Memory B cell (primary cell): Measurements from ENCODE around the gene NETO2.
A peak's percentile ranks its signal among the peaks of the same experiment; 100 is the strongest.

ENCODE experiments used
- ATAC-seq: fragments of 150-1000 bp; cut with Tn5 transposase; 2 replicates; pipeline ENCODE4 v1.10.0; 2021; ENCODE audit warnings: low read depth, mild to moderate bottlenecking, moderate library complexity
- DNase-seq, 2 donors: peaks; one replicate each; pipeline ENCODE4 v3.0.0; 2022; ENCODE audit warnings: low spot score in 2 of 2
- H3K27ac Mint-ChIP-seq: one replicate; pipeline ENCODE4 v1.8.0; 2022; ENCODE audit warnings: mild to moderate bottlenecking, moderate library complexity, mixed read lengths
- H3K27me3 Mint-ChIP-seq: one replicate; pipeline ENCODE4 v1.8.0; 2022; ENCODE audit warnings: mixed read lengths
- H3K36me3 Mint-ChIP-seq: one replicate; pipeline ENCODE4 v1.8.0; 2022; ENCODE audit warnings: mild to moderate bottlenecking, mixed read lengths
- H3K4me1 Mint-ChIP-seq: one replicate; pipeline ENCODE4 v1.8.0; 2022; ENCODE audit warnings: mixed read lengths
- H3K4me3 Mint-ChIP-seq: one replicate; pipeline ENCODE4 v1.8.0; 2022; ENCODE audit warnings: mild to moderate bottlenecking, moderate library complexity, mixed read lengths
- H3K9me3 Mint-ChIP-seq: one replicate; pipeline ENCODE4 v1.8.0; 2022; ENCODE audit warnings: mixed read lengths

The NETO2 gene

DNA sequence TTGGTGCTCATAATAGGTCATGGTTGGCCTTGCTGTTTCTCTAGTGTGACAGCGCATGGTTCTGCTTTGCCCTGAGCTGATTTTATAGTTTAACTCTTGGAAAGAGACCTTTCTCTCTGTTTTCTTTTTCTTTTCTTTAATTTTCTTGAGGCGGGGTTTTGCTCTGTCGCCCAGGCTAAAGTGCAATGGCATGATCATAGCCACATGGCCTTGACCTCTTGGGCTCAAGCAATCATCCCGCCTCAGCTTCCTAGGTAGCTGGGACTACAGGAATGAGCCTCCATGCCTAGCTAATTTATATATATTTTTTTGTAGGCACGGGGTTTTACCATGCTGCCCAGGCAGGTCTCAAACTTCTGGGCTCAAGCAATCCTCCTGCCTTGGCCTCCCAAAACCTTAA is 89.8 kb downstream of the NETO2 start:
- Mint-ChIP-seq H3K27ac (no peak overlapping the region), H3K4me3 (no peak overlapping the region), H3K27me3 (no peaks in the 10 kb centered on the region), H3K4me1 (no peaks in the 10 kb centered on the region), H3K36me3 (no peaks in the 10 kb centered on the region), H3K9me3 (no peaks in the 10 kb centered on the region)
- DNase-seq: no peak
- no peak for ATAC-seq

DNA sequence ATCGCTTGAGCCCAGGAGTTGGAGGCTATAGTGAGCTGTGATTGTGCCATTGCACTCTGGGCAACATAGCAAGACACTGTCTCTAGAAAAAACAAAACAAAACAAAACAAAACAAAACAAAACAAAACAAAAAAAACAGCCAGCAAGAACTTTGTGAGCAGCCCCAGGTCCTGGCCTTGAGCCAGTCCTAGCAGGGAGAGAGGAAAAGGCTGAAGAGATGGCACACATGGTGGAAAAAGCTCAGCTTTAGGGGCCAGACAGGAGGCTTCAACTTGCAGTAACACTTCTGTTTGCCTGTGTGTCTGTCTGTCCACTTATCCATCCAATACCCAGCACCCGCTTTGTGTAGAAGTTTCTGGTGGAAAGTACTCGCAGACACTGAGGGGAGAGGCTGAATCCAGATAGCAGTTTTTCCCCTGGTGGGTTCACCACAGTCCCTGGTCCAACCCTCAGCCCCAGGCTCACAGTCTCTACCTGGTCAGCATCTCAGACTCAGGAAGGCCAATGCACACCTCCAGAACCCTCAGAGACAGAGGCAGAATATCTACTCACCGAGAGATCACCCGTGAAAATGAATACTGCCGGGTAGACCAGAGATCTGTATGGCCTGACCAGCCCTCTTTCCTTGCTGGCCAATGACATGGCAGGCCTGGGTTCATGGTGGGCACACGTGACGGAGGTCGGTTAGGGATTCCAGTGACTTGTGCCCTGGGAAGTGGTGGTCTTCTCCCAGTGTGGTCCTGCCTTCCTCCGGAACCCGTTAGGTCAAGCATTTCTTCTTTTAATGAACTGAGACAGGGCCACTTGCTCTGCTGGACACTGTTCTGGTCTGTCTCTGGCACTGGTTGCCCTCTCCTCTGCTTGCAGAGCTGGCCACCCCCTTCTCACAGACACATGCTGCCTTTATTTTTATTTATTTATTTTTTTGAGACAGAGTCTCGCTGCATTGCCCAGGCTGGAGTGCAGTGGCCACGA is 90.8 kb downstream of the NETO2 start:
- H3K27me3 Mint-ChIP-seq: no peaks in the 10 kb centered on the region
- DNase-seq: no peak
- no peak overlapping the region for H3K27ac Mint-ChIP-seq
- H3K4me1 Mint-ChIP-seq: peaks cover 2% of the 10 kb centered on the region
- no peak overlapping the region for H3K4me3 Mint-ChIP-seq
- no peaks in the 10 kb centered on the region for H3K36me3 Mint-ChIP-seq
- ATAC-seq: no peak
- H3K9me3 Mint-ChIP-seq: no peaks in the 10 kb centered on the region

DNA sequence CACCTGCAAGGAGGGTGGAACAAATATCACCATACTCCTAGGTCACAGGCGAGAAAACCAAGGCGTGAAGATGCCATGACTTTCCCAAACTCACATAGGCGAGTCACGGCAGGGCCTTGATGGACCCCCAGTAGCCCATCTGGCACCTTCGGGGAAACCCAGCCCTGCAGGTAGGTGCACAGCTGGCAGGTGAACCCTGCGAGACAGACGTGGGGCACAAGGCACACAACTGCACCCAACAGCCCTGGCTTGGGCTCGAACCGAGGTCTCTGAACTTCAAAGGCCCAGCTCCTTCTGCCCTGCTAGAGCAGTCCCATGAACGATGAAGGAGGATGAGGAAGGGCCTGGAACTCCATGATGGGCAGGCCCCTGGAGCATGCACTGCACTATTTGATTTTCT is 92.7 kb downstream of the NETO2 start:
- H3K4me3 Mint-ChIP-seq: no peak overlapping the region
- H3K9me3 Mint-ChIP-seq: no peaks in the 10 kb centered on the region
- DNase-seq: no peak
- no peak for ATAC-seq
- no peaks in the 10 kb centered on the region for H3K27me3 Mint-ChIP-seq
- H3K36me3 Mint-ChIP-seq: no peaks in the 10 kb centered on the region
- H3K27ac Mint-ChIP-seq: no peak overlapping the region
- H3K4me1 Mint-ChIP-seq: peaks cover 13% of the 10 kb centered on the region

DNA sequence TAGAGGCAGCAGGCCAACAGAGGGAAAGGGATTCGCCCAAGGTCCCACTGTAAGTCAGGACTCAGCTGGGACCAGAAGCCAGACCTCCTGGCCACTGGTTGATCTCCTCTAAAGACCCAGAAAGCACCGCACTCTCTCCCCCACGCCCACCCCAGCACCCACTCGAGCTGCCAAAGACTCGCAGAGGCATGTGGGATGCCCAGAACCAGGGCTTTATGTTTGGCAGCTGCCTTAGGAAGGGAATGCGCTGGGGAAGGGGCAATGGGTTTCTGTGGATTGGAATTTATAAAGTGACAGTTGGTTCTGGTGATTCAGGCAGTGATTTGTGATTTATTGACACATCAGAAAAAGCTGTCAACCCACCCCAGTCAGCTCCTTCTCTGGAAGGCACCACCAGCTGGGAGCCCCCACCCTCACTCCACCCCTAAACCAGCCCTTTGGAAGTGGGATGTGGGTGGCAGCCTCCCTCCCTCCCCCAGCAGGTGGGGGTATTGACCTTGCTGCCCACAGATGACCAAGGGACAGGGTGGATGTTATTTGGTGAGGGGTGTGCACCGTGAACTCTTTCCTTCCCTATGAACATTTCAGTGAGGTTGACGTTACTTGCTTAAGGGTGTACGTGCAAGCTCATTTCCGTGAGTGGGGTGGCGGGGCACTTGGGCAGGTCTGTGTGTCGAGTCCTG is 93.7 kb downstream of the NETO2 start:
- no peak for DNase-seq
- Mint-ChIP-seq H3K4me3 (no peak overlapping the region), H3K27ac (no peak overlapping the region), H3K9me3 (no peaks in the 10 kb centered on the region), H3K4me1 (peaks cover 17% of the 10 kb centered on the region), H3K27me3 (no peaks in the 10 kb centered on the region), H3K36me3 (no peaks in the 10 kb centered on the region)
- no peak for ATAC-seq

DNA sequence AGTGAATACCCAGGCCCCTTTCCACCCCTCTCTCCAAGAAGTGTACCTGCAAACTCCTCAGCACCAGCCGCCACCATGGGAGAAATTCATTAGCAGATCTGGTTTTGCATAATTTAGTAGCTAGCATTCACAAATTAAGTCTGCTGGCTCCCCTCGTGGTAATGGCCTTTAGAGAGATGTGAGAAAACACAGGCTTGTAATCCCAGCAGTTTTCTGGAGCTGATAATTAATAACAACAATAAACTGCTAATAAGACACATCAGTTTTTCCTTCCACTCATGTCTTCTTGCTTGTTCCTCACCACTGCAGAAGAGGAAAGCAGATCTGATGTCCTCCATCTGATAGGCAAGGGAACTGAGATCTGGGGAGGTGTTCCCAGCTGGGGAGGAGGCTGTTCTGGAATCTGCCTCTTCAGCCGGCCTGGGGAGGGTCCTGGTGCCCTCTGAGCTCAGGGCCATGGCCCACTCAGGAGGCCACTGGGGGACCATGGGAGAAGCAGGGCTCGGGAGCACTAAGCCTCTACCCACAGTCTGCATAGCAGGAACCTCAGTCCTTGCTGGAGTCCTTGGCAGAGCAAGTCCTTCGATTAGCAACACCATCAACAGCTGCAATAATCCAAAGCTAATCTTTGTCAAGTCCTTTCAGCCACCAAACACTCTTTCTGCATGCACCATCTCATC is 96.1 kb downstream of the NETO2 start:
- no peak overlapping the region for H3K27ac Mint-ChIP-seq
- H3K4me3 Mint-ChIP-seq: no peak overlapping the region
- no peak for DNase-seq
- H3K4me1 Mint-ChIP-seq: peaks cover 24% of the 10 kb centered on the region
- ATAC-seq: no peak
- H3K36me3 Mint-ChIP-seq: no peaks in the 10 kb centered on the region
- H3K27me3 Mint-ChIP-seq: no peaks in the 10 kb centered on the region
- no peaks in the 10 kb centered on the region for H3K9me3 Mint-ChIP-seq

DNA sequence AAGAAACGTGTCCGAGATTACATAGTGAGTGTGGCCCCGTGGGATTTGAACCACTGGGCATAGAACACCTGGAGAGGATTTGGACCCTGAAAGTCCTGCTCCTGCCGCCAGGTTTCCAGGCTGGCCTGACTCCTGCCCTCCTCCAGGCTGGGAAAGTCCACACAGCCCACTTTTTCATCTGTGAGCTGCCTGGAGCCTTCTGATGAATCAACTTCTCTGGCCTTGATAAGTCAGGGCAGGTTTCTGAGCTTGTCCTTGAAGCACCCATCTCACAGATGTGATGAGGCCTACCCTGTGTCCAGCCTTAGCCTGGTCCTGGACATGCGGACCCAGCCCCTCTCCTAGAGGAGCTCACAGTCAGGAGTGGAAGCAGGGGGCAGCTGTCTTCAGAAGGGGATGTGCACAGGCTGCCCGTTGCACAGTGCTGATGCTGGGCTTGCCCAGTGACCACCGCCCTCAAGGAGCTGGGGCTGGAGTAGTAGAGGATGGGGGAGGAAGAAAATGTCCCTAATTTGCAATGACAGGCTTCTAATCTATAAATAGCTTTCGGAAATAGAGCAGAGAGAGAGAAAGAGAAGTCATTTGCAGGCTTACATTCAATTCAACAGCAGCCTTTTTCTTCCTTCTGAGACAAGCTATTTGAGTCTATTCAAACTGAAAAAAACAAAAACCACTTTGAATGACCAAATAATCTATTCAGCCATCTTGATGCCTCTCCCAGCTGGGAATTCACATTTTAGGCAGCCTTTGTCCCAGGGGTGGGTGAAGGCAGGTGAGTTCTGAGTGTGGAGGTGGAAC is 96.8 kb downstream of the NETO2 start:
- Mint-ChIP-seq H3K27ac (peak overlapping the region; percentile 0), H3K36me3 (no peaks in the 10 kb centered on the region), H3K4me3 (peak overlapping the region; percentile 0), H3K4me1 (peaks cover 26% of the 10 kb centered on the region), H3K9me3 (no peaks in the 10 kb centered on the region), H3K27me3 (no peaks in the 10 kb centered on the region)
- DNase-seq: no peak
- peak; percentile 61 for ATAC-seq

DNA sequence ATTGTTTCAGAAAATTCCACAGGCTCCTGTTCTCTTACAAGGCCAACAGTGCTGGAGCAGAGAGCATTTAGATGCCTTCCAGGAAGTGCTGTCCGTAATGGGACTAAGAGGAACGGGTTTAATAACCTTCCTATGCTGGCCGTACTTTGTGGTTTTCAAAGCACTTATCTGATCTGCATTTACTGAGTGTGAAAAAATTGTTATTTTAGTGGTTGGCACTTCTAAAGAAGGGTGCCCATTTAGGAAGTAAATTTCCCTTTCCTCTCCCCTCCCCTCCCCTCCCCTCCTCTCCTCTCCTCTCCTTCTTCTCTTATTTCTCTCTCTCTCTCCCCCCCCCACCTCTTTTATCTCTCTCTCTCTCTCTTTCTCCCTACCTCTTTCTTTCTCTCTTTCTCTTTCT is 98.3 kb downstream of the NETO2 start:
- no peaks in the 10 kb centered on the region for H3K9me3 Mint-ChIP-seq
- H3K4me1 Mint-ChIP-seq: peaks cover 26% of the 10 kb centered on the region
- H3K4me3 Mint-ChIP-seq: no peak overlapping the region
- DNase-seq: no peak
- no peaks in the 10 kb centered on the region for H3K27me3 Mint-ChIP-seq
- H3K36me3 Mint-ChIP-seq: no peaks in the 10 kb centered on the region
- no peak for ATAC-seq
- no peak overlapping the region for H3K27ac Mint-ChIP-seq

DNA sequence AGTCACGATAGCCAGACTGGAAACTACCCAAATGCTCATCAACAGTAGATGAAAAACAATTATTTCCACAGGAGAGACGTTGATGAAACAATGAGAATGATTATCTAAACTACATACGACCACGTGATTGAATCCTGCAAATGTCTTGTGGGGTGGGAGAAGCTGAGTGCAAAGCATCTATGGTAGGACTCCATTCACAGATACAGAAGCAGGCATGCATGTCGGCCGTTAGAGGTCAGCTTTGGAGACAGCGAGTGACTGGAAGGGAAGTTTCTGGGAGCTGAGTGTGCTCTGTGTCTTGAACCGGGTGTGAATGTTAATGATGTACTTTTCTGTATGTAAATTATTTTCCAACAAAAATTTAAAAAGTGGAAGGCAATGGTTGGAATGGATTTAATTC is 98.7 kb downstream of the NETO2 start:
- DNase-seq (no peak), ATAC-seq (no peak)
- no peak overlapping the region for H3K27ac Mint-ChIP-seq
- no peaks in the 10 kb centered on the region for H3K9me3 Mint-ChIP-seq
- no peaks in the 10 kb centered on the region for H3K27me3 Mint-ChIP-seq
- no peaks in the 10 kb centered on the region for H3K36me3 Mint-ChIP-seq
- no peak overlapping the region for H3K4me3 Mint-ChIP-seq
- H3K4me1 Mint-ChIP-seq: peaks cover 26% of the 10 kb centered on the region

DNA sequence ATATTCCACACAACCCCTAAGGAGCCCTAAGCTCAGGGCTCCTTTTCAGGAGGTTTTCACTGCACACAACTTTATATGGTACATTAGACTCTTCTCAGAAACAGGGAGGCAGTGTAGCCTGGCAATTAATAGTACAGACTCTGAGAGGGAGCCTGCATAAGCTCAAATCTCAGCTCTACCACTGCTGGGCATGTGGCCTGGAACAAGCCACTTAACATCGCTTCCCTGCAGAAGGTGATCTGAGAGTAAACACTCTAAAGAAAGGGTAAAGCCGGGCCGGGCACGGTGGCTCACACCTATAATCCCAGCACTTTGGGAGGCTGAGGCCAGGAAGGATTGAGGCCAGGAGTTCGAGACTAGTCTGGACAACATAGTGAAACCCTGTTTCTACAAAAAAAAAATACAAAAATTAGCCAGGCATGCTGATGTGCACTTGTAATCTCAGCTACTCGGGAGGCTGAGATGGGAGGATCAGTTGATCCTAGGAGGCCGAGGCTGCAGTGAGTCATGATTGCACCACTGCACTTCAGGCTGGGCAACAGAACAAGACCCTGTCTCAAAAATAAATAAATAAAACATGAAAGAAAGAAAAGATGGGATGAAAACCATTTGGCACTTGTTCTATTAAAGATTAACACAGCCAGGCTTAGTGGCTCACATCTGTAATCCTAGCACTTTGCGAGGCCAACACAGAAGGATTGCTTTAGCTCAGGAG is 99.6 kb downstream of the NETO2 start:
- no peaks in the 10 kb centered on the region for H3K36me3 Mint-ChIP-seq
- DNase-seq (no peak), ATAC-seq (no peak)
- H3K27me3 Mint-ChIP-seq: no peaks in the 10 kb centered on the region
- H3K27ac Mint-ChIP-seq: no peak overlapping the region
- no peak overlapping the region for H3K4me3 Mint-ChIP-seq
- H3K9me3 Mint-ChIP-seq: no peaks in the 10 kb centered on the region
- peaks cover 26% of the 10 kb centered on the region for H3K4me1 Mint-ChIP-seq

DNA sequence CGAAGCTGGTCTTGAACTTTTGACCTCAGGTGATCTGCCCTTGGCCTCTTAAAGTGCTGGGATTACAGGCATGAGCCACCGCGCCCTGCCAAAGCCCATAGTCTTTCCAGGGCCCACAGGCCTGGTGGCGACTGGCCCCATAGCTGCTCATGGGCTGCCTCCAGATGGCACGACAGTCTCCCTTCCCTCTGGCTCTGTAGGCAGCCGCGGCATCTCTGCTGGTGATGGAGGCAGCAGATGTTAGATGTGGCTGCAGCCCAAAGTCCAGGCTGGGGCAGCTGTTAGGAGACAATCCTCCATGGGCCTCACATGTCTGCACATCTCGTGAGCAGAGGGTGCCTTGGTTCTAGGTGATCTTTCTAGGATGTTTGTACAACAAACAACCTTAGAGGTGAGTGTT is 100.5 kb downstream of the NETO2 start:
- no peaks in the 10 kb centered on the region for H3K36me3 Mint-ChIP-seq
- H3K4me1 Mint-ChIP-seq: peaks cover 27% of the 10 kb centered on the region
- no peak overlapping the region for H3K27ac Mint-ChIP-seq
- no peak overlapping the region for H3K4me3 Mint-ChIP-seq
- ATAC-seq (no peak), DNase-seq (no peak)
- no peaks in the 10 kb centered on the region for H3K9me3 Mint-ChIP-seq
- H3K27me3 Mint-ChIP-seq: no peaks in the 10 kb centered on the region

DNA sequence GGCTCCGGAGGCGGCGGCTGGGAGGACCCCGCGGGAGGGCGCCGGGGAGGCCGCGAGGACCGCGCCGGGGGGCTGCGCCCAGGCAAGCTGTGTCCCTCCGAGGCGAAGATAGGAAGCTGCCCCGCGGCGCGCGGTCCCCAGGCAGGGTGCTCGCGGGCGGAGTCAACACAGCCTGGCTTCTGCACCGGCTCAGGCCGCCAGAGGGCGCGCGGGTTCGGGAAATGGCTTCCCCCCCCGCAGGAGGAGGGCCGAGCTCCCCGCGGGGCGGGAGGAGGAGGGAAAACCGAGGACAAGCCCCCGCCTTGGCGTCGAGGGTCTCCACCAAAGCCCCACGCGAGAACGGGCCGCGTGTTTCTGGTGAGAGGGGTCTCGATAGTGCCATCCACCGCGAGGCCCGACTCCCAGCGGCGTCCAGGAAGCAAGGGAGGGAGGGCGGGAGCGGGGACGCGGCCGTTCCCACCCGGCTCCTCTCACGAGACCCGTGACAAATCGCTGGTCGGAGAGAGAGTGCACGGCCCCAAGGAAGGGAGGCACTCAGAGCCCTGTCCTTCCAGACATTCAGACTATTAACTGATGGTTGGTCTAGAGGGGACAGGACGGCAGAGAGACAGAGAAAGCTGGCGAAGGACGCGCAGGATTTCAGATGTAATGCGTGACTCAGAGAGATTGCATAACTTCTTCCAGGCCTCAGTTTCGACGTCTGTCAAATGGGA is 105.8 kb downstream of the NETO2 start:
- no peaks in the 10 kb centered on the region for H3K27me3 Mint-ChIP-seq
- no peaks in the 10 kb centered on the region for H3K36me3 Mint-ChIP-seq
- peaks cover 7% of the 10 kb centered on the region for H3K4me1 Mint-ChIP-seq
- DNase-seq (peak; percentile 95 to 98), ATAC-seq (peak; percentile 95)
- no peaks in the 10 kb centered on the region for H3K9me3 Mint-ChIP-seq
- no peak overlapping the region for H3K27ac Mint-ChIP-seq
- peak overlapping the region; percentile 84 for H3K4me3 Mint-ChIP-seq

DNA sequence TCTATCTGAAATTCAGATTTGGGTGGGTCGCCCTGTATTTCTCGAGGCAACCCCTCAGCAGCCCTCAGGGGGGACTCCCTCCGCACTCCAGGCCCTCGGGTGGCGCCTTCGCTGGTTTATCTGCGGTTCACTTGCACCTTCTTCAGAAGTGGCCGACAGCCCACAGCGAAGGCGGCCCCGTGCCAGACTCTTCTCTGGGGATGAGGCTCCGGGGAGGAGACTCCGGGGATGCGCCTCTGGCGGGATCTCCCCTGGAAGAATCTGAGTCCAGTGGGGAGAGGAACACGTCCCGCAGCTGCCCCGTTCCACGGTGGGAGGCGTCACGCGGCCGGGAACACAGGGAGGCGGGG is 106.4 kb downstream of the NETO2 start:
- ATAC-seq: peak; percentile 49
- Mint-ChIP-seq H3K27me3 (no peaks in the 10 kb centered on the region), H3K9me3 (no peaks in the 10 kb centered on the region), H3K27ac (no peak overlapping the region), H3K36me3 (no peaks in the 10 kb centered on the region), H3K4me1 (peaks cover 4% of the 10 kb centered on the region), H3K4me3 (peak overlapping the region; percentile 84)
- no peak for DNase-seq

DNA sequence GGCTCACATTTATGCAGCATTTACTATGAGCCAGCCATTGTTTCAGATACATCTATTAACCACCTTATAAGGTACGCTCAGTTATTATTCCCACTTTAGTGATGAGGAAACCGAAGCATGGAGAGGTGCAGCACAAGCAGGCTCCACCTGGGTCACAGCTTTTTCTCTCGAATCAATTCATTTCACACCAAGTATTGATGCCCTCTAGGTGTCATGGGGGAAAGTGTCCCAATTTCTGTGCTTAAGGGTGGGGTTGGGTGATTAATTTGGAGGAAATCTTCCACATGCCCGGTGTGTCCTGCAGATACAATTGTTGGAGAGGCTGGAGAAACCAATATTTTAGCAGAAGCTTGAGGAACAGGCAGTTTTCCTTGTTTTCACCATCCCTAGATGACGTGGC is 107.5 kb downstream of the NETO2 start:
- no peak overlapping the region for H3K4me3 Mint-ChIP-seq
- H3K36me3 Mint-ChIP-seq: no peaks in the 10 kb centered on the region
- no peak for DNase-seq
- no peaks in the 10 kb centered on the region for H3K9me3 Mint-ChIP-seq
- H3K27ac Mint-ChIP-seq: no peak overlapping the region
- H3K27me3 Mint-ChIP-seq: no peaks in the 10 kb centered on the region
- ATAC-seq: no peak
- peaks cover 4% of the 10 kb centered on the region for H3K4me1 Mint-ChIP-seq
